GM18909 (cell line): ENCODE data around the gene SPACA1.
"Not testable (repeated sequence)": the region's sequence is repeated elsewhere in the genome, so short reads cannot be mapped to it uniquely, and the experiment has no call there.

Source experiments
- ATAC-seq: cut with Tn5 transposase; IDR thresholded peaks from one replicate; pipeline ENCODE4 v1.9.1; 2021; ENCODE audit warnings: mild to moderate bottlenecking; ENCODE audit not compliant: unreplicated experiment, poor library complexity

The SPACA1 gene

GRCh38 chr6:88047510-88048150 is at the start of gene SPACA1:
SPACA1 (plus strand) TSS chr6:88047841; CDS start chr6:88047906, 65 bp downstream.
- no peak for ATAC-seq

- no peak for ATAC-seq
Measured at GRCh38 chr6:88000713-88001112, 46.9 kb upstream of the SPACA1 start.

- not testable (repeated sequence) for ATAC-seq
Measured at GRCh38 chr6:88001279-88001678, 46.4 kb upstream of the SPACA1 start.

GRCh38 chr6:88004707-88005106 is 42.9 kb upstream of the SPACA1 start:
- no peak for ATAC-seq

- ATAC-seq: no peak
Measured at GRCh38 chr6:88006557-88006956, 41.1 kb upstream of the SPACA1 start.

- ATAC-seq: no peak
Measured at GRCh38 chr6:88008411-88008810, 39.2 kb upstream of the SPACA1 start.

- no peak for ATAC-seq
Measured at GRCh38 chr6:88008831-88009231, 38.8 kb upstream of the SPACA1 start.

- peak; percentile 76 for ATAC-seq
Measured at GRCh38 chr6:88013015-88013414, 34.6 kb upstream of the SPACA1 start.

- ATAC-seq: no peak
Measured at GRCh38 chr6:88013554-88013953, 34.1 kb upstream of the SPACA1 start.

- ATAC-seq: no peak
Measured at GRCh38 chr6:88020439-88020838, 27.2 kb upstream of the SPACA1 start.

- no peak for ATAC-seq
Measured at GRCh38 chr6:88024696-88025095, 22.9 kb upstream of the SPACA1 start.

GRCh38 chr6:88031550-88031949 is 16.1 kb upstream of the SPACA1 start:
- no peak for ATAC-seq

- no peak for ATAC-seq
Measured at GRCh38 chr6:88044530-88044929, 3.1 kb upstream of the SPACA1 start.

- ATAC-seq: no peak
Measured at GRCh38 chr6:88045521-88046136, 2.0 kb upstream of the SPACA1 start.

- ATAC-seq: no peak
Measured at GRCh38 chr6:88048578-88048977, 937 bp downstream of the SPACA1 start.

GRCh38 chr6:88050140-88050818 is 2.6 kb downstream of the SPACA1 start:
- no peak for ATAC-seq

GRCh38 chr6:88059191-88059590 is 11.6 kb downstream of the SPACA1 start:
- ATAC-seq: no peak

- no peak for ATAC-seq
Measured at GRCh38 chr6:88062376-88062775, 14.7 kb downstream of the SPACA1 start.

- ATAC-seq: no peak
Measured at GRCh38 chr6:88072462-88072861, 24.8 kb downstream of the SPACA1 start.

- ATAC-seq: no peak
Measured at GRCh38 chr6:88074791-88075190, 27.1 kb downstream of the SPACA1 start.

GRCh38 chr6:88077305-88077704 is 29.7 kb downstream of the SPACA1 start:
- ATAC-seq: no peak

GRCh38 chr6:88086792-88087191 is 39.2 kb downstream of the SPACA1 start:
- ATAC-seq: no peak
